ES-I3 (cell line): Measurements from ENCODE around the gene CDC7.

Experiments used
- H3K36me3 ChIP-seq: 2 replicates; pipeline ENCODE4 v1.6.1; 2013; ENCODE audit warnings: mild to moderate bottlenecking, low read length, control low read depth, moderate library complexity; ENCODE audit not compliant: insufficient read depth
- H3K4me1 ChIP-seq: 2 replicates; pipeline ENCODE4 v1.6.1; 2013; ENCODE audit warnings: mild to moderate bottlenecking, control low read depth, low read length; ENCODE audit not compliant: insufficient read depth
- H3K9ac ChIP-seq: 2 replicates; pipeline ENCODE4 v1.6.1; 2013; ENCODE audit warnings: low read depth, mild to moderate bottlenecking, low read length, moderate library complexity
- H3K9me3 ChIP-seq: 2 replicates; pipeline ENCODE4 v1.6.1; 2013; ENCODE audit warnings: mild to moderate bottlenecking, low read length, moderate library complexity; ENCODE audit not compliant: control insufficient read depth, insufficient read depth

Gene CDC7

GRCh38 chr1:91548376-91549040 lies 47.9 kb downstream of the CDC7 start:
- Histone ChIP-seq H3K9me3 (no peaks in the 10 kb centered on the region), H3K9ac (no peak overlapping the region), H3K36me3 (no peaks in the 10 kb centered on the region), H3K4me1 (no peaks in the 10 kb centered on the region)

- Histone ChIP-seq H3K9me3 (no peaks in the 10 kb centered on the region), H3K4me1 (no peaks in the 10 kb centered on the region), H3K9ac (no peak overlapping the region), H3K36me3 (no peaks in the 10 kb centered on the region)
Measured at GRCh38 chr1:91549041-91549735, 48.5 kb downstream of the CDC7 start.

- Histone ChIP-seq H3K9me3 (no peaks in the 10 kb centered on the region), H3K4me1 (no peaks in the 10 kb centered on the region), H3K36me3 (no peaks in the 10 kb centered on the region), H3K9ac (no peak overlapping the region)
Measured at GRCh38 chr1:91550961-91551360, 50.3 kb downstream of the CDC7 start.

- Histone ChIP-seq H3K9me3 (no peaks in the 10 kb centered on the region), H3K4me1 (no peaks in the 10 kb centered on the region), H3K9ac (no peak overlapping the region), H3K36me3 (no peaks in the 10 kb centered on the region)
Measured at GRCh38 chr1:91552091-91552490, 51.4 kb downstream of the CDC7 start.

GRCh38 chr1:91552596-91552995 lies 51.9 kb downstream of the CDC7 start:
- no peaks in the 10 kb centered on the region for H3K4me1 ChIP-seq
- H3K36me3 ChIP-seq: no peaks in the 10 kb centered on the region
- no peak overlapping the region for H3K9ac ChIP-seq
- H3K9me3 ChIP-seq: no peaks in the 10 kb centered on the region

- Histone ChIP-seq H3K4me1 (no peaks in the 10 kb centered on the region), H3K9me3 (no peaks in the 10 kb centered on the region), H3K36me3 (no peaks in the 10 kb centered on the region), H3K9ac (no peak overlapping the region)
Measured at GRCh38 chr1:91553177-91553591, 52.5 kb downstream of the CDC7 start.

- no peak overlapping the region for H3K9ac ChIP-seq
- no peaks in the 10 kb centered on the region for H3K36me3 ChIP-seq
- H3K9me3 ChIP-seq: no peaks in the 10 kb centered on the region
- H3K4me1 ChIP-seq: no peaks in the 10 kb centered on the region
Measured at GRCh38 chr1:91555074-91555730, 54.6 kb downstream of the CDC7 start.

GRCh38 chr1:91555821-91556531 lies 55.3 kb downstream of the CDC7 start:
- Histone ChIP-seq H3K9ac (no peak overlapping the region), H3K9me3 (no peaks in the 10 kb centered on the region), H3K36me3 (no peaks in the 10 kb centered on the region), H3K4me1 (no peaks in the 10 kb centered on the region)

- Histone ChIP-seq H3K9ac (no peak overlapping the region), H3K36me3 (no peaks in the 10 kb centered on the region)
Measured at GRCh38 chr1:91556556-91556955, 55.9 kb downstream of the CDC7 start.

GRCh38 chr1:91557039-91557690 lies 56.5 kb downstream of the CDC7 start:
- Histone ChIP-seq H3K36me3 (no peaks in the 10 kb centered on the region), H3K9me3 (no peaks in the 10 kb centered on the region), H3K4me1 (no peaks in the 10 kb centered on the region), H3K9ac (no peak overlapping the region)

More at GRCh38 chr1:91556556-91556955, 55.9 kb downstream of the CDC7 start:
- Histone ChIP-seq H3K9me3 (no peaks in the 10 kb centered on the region), H3K4me1 (no peaks in the 10 kb centered on the region)

- Histone ChIP-seq H3K9me3 (no peaks in the 10 kb centered on the region), H3K4me1 (no peaks in the 10 kb centered on the region), H3K9ac (no peak overlapping the region), H3K36me3 (no peaks in the 10 kb centered on the region)
Measured at GRCh38 chr1:91557826-91558225, 57.2 kb downstream of the CDC7 start.

GRCh38 chr1:91559046-91559750 lies 58.5 kb downstream of the CDC7 start:
- Histone ChIP-seq H3K4me1 (no peaks in the 10 kb centered on the region), H3K9ac (no peak overlapping the region), H3K36me3 (no peaks in the 10 kb centered on the region), H3K9me3 (peaks cover 3% of the 10 kb centered on the region; the same call in 1 of the 2 replicates)

GRCh38 chr1:91559838-91560565 lies 59.4 kb downstream of the CDC7 start:
- Histone ChIP-seq H3K36me3 (no peaks in the 10 kb centered on the region), H3K4me1 (no peaks in the 10 kb centered on the region), H3K9me3 (peaks cover 3% of the 10 kb centered on the region; the same call in 1 of the 2 replicates), H3K9ac (no peak overlapping the region)
